Measurements from ENCODE around the gene DNMT3A.

- no peak for TF ChIP-seq RAD21 (IDR thresholded peaks at IDR 0.05 in 1 of 2, conservative IDR thresholded peaks at IDR 0.05 in 1 of 2; ENCODE audit: low read depth in 2 of 2, low read length in 2 of 2)
- no peak for TF ChIP-seq POLR2A (IDR thresholded peaks at IDR 0.05; ENCODE audit: control extremely low read depth in 1 of 2, low read depth in 2 of 2, low read length in 2 of 2)
These were observed 100.3 kb downstream of the DNMT3A start for GRCh38 chr2:25241452-25241851.
